OCI-LY7 (cell line): ENCODE results near the gene REN.

Experiments
- EZH2phosphoT487 ChIP-seq: fragments of 200-600 bp; sonication (generic); IDR thresholded peaks from 2 replicates; pipeline ENCODE4 v1.6.1; 2018; ENCODE audit warnings: low read depth, borderline replicate concordance, mild to moderate bottlenecking, mixed run types, antibody characterized with exemption, low read length, moderate library complexity, mixed read lengths
- TF ChIP-seq, protein P1 (sequence below): fragments of 200-600 bp; sonication (generic); conservative IDR thresholded peaks from 2 replicates; pipeline ENCODE4 v1.5.1; 2014; ENCODE audit warnings: mild to moderate bottlenecking, antibody characterized with exemption, low read length, moderate library complexity, mixed read lengths

DNA sequence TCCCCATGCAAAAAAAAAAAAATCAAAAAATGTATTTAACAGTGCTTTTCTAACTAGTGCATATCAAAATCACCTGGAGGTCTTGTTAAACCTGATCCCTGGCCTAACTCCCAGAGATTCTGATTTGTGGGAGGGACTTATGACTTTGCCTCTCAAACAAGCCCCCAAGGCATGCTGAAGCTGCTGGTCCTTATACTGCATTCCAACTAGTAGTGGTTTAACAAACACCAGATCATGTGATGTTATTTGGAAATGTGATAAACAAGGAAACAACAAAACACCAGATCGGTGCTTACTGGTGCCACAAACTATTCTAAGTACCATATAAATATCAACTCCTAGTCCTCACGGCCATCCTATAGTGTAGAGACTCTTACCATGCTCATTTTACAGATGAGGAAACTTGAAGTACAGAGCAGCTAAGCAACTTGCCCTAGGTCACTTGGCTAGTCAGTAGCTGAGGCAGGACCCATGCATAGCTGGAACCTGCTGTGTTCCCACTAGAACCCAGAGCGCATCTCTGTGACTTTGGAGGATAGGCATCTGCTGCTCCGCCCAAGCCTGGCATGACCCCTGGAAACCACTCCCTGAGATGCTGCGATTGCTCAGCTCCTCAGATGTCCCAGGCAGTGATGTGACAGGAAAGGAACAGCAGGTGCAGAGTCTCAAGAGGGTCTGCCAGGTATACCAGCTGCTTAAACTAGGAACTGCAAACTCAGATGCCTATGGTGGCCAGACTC lies 55.1 kb downstream of the REN start:
- TF ChIP-seq, protein P1, sequence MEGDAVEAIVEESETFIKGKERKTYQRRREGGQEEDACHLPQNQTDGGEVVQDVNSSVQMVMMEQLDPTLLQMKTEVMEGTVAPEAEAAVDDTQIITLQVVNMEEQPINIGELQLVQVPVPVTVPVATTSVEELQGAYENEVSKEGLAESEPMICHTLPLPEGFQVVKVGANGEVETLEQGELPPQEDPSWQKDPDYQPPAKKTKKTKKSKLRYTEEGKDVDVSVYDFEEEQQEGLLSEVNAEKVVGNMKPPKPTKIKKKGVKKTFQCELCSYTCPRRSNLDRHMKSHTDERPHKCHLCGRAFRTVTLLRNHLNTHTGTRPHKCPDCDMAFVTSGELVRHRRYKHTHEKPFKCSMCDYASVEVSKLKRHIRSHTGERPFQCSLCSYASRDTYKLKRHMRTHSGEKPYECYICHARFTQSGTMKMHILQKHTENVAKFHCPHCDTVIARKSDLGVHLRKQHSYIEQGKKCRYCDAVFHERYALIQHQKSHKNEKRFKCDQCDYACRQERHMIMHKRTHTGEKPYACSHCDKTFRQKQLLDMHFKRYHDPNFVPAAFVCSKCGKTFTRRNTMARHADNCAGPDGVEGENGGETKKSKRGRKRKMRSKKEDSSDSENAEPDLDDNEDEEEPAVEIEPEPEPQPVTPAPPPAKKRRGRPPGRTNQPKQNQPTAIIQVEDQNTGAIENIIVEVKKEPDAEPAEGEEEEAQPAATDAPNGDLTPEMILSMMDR = no peak
- no peak for TF ChIP-seq EZH2phosphoT487
